Neural progenitor cell (in vitro differentiated cells): ENCODE results near the gene GPATCH11. TPM values are rescaled to one million over a fixed set of nuclear protein-coding genes. Genes with fewer than 3 reads are reported as not detected.

Source experiments
- DNase-seq: peaks from one replicate; pipeline ENCODE4 v3.0.0-alpha.2; 2016; ENCODE audit warnings: low spot score
- H2AFZ ChIP-seq: fragments of 200-600 bp; sonication (generic); replicated peaks from 2 replicates; pipeline ENCODE4 v1.6.1; 2016; ENCODE audit warnings: antibody characterized with exemption
- H3F3A ChIP-seq: fragments of 200-600 bp; sonication (generic); 2 replicates; pipeline ENCODE4 v1.6.1; 2016; ENCODE audit warnings: antibody characterized with exemption, low read depth
- H3K27ac ChIP-seq: fragments of 200-600 bp; sonication (generic); 2 replicates; pipeline ENCODE4 v1.5.1; 2016; ENCODE audit warnings: mild to moderate bottlenecking
- H3K27me3 ChIP-seq: fragments of 200-600 bp; sonication (generic); 2 replicates; pipeline ENCODE4 v1.6.1; 2016; ENCODE audit warnings: mild to moderate bottlenecking, moderate library complexity
- H3K36me3 ChIP-seq: fragments of 200-600 bp; sonication (generic); 2 replicates; pipeline ENCODE4 v1.5.1; 2016
- H3K4me1 ChIP-seq: fragments of 200-600 bp; sonication (generic); 2 replicates; pipeline ENCODE4 v1.6.1; 2016; ENCODE audit warnings: mixed run types
- H3K4me2 ChIP-seq: fragments of 200-600 bp; sonication (generic); 2 replicates; pipeline ENCODE4 v1.6.1; 2016
- H3K4me3 ChIP-seq: fragments of 200-600 bp; sonication (generic); 2 replicates; pipeline ENCODE4 v1.5.1; 2016
- H3K79me2 ChIP-seq: fragments of 200-600 bp; sonication (generic); 2 replicates; pipeline ENCODE4 v1.6.1; 2016; ENCODE audit warnings: low read depth
- H3K9ac ChIP-seq: fragments of 200-600 bp; sonication (generic); 2 replicates; pipeline ENCODE4 v1.6.1; 2016
- H3K9me3 ChIP-seq: fragments of 200-600 bp; sonication (generic); 2 replicates; pipeline ENCODE4 v1.5.1; 2016; ENCODE audit warnings: low read depth
- H4K20me1 ChIP-seq: fragments of 200-600 bp; sonication (generic); 2 replicates; pipeline ENCODE4 v1.6.1; 2016; ENCODE audit warnings: low read depth
- H3K27ac Mint-ChIP-seq: 3 replicates; pipeline ENCODE4 v1.8.0; 2021; ENCODE audit warnings: mixed read lengths
- H3K27me3 Mint-ChIP-seq: 2 replicates; pipeline ENCODE4 v1.8.0; 2022; ENCODE audit warnings: low read depth, mild to moderate bottlenecking, inconsistent platforms, moderate library complexity, mixed read lengths; ENCODE audit not compliant: insufficient read depth
- H3K36me3 Mint-ChIP-seq: 3 replicates; pipeline ENCODE4 v1.8.0; 2021; ENCODE audit warnings: mixed read lengths
- H3K4me1 Mint-ChIP-seq: 3 replicates; pipeline ENCODE4 v1.8.0; 2021; ENCODE audit warnings: mixed read lengths
- H3K4me3 Mint-ChIP-seq: 3 replicates; pipeline ENCODE4 v1.8.0; 2021; ENCODE audit warnings: mild to moderate bottlenecking, moderate library complexity, mixed read lengths
- H3K9me3 Mint-ChIP-seq: 3 replicates; pipeline ENCODE4 v1.8.0; 2020; ENCODE audit warnings: mixed read lengths
- CTCF ChIP-seq: fragments of 200-600 bp; sonication (generic); IDR thresholded peaks from 2 replicates; pipeline ENCODE4 v1.5.1; 2017; ENCODE audit warnings: antibody characterized with exemption, mild to moderate bottlenecking
- EZH2 ChIP-seq: fragments of 200-600 bp; sonication (generic); IDR thresholded peaks from 2 replicates; pipeline ENCODE4 v1.6.1; 2017; ENCODE audit warnings: antibody characterized with exemption, mild to moderate bottlenecking, moderate library complexity
- EZH2phosphoT487 ChIP-seq: fragments of 200-600 bp; sonication (generic); IDR thresholded peaks from 2 replicates; pipeline ENCODE4 v1.6.1; 2017; ENCODE audit warnings: antibody characterized with exemption
- total RNA-seq: library from RNA; depleted of rRNA; stranded (reverse); fragments of >200 nt; gene quantifications from 2 replicates; pipeline ENCODE4 v1.2.3, GENCODE V29; 2015; ENCODE audit warnings: low replicate concordance

The GPATCH11 gene
- total RNA-seq, 1 donor from 2014 or later: 9.9 TPM

DNA sequence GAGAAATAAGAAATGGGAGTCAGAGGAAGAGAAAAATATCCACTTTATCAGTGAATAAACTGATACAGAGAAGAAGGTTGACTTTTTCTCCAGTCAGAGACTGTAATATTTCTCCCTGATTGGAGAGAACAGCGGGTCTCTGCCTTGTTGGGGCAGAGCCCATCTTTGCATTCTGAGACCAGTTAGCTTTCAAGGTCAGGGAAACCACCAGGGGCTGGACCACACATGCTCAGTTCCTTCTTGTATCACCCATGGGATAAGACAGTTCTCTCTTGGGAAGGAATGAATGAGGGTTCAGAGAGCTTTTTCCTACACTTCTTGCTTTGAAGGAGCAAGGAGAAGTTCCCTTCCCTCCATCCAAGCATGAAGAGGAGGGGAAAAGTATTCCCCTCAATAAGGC is 12.2 kb downstream of the GPATCH11 start:
- Histone ChIP-seq H2AFZ (no peak overlapping the region), H3K9ac (no peak overlapping the region), H3F3A (no peaks in the 10 kb centered on the region), H3K79me2 (no peaks in the 10 kb centered on the region), H3K4me1 (no peaks in the 10 kb centered on the region), H3K4me2 (no peak overlapping the region), H4K20me1 (no peaks in the 10 kb centered on the region), H3K27me3 (no peaks in the 10 kb centered on the region), H3K4me3 (no peak overlapping the region), H3K27ac (no peak overlapping the region), H3K36me3 (peaks cover 11% of the 10 kb centered on the region), H3K9me3 (no peaks in the 10 kb centered on the region)
- no peak overlapping the region for H3K27ac Mint-ChIP-seq
- no peak overlapping the region for H3K4me3 Mint-ChIP-seq
- no peaks in the 10 kb centered on the region for H3K27me3 Mint-ChIP-seq
- no peak for DNase-seq
- no peak for TF ChIP-seq EZH2phosphoT487
- no peak for TF ChIP-seq EZH2
- no peak for TF ChIP-seq CTCF
- H3K4me1 Mint-ChIP-seq: no peaks in the 10 kb centered on the region
- H3K9me3 Mint-ChIP-seq: no peaks in the 10 kb centered on the region
- peaks cover 4% of the 10 kb centered on the region for H3K36me3 Mint-ChIP-seq

GRCh38 chr2:37098416-37099118 is 14.2 kb downstream of the GPATCH11 start:
- DNase-seq: no peak
- Histone ChIP-seq H3K4me3 (no peak overlapping the region), H2AFZ (no peak overlapping the region), H3K9ac (no peak overlapping the region), H3K27me3 (no peaks in the 10 kb centered on the region), H3K36me3 (peaks cover 7% of the 10 kb centered on the region), H3F3A (peaks cover 5% of the 10 kb centered on the region), H3K79me2 (no peaks in the 10 kb centered on the region), H4K20me1 (no peaks in the 10 kb centered on the region), H3K4me1 (no peaks in the 10 kb centered on the region), H3K4me2 (no peak overlapping the region), H3K27ac (no peak overlapping the region), H3K9me3 (no peaks in the 10 kb centered on the region)
- H3K4me1 Mint-ChIP-seq: no peaks in the 10 kb centered on the region
- no peak for TF ChIP-seq EZH2phosphoT487
- no peak for TF ChIP-seq CTCF
- no peak for TF ChIP-seq EZH2
- H3K36me3 Mint-ChIP-seq: peaks cover 4% of the 10 kb centered on the region
- H3K4me3 Mint-ChIP-seq: no peak overlapping the region
- no peaks in the 10 kb centered on the region for H3K9me3 Mint-ChIP-seq
- no peak overlapping the region for H3K27ac Mint-ChIP-seq
- H3K27me3 Mint-ChIP-seq: no peaks in the 10 kb centered on the region

DNA sequence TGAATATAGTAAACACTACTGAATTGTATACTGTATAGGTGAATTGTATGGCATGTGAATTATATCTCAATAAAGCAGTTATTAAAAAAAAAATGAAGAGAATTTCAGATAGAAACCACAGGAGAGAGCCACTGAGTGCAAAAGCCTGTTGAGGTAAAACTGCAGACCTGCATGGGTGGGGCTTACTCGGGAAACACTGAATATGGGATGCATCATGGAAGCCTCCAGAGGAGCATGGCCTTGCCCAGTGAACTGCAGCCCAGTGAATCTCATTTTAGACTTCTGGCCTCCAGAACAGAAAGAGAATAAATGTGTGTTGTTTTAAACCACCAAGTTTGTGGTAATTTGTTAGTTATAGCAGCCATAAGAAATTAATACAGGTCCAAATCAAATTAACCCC is 15.7 kb downstream of the GPATCH11 start:
- Histone ChIP-seq H2AFZ (no peak overlapping the region), H3F3A (peaks cover 5% of the 10 kb centered on the region), H3K4me2 (no peak overlapping the region), H4K20me1 (no peaks in the 10 kb centered on the region), H3K4me3 (no peak overlapping the region), H3K27me3 (no peaks in the 10 kb centered on the region), H3K4me1 (no peaks in the 10 kb centered on the region), H3K9me3 (no peaks in the 10 kb centered on the region), H3K79me2 (no peaks in the 10 kb centered on the region), H3K36me3 (no peaks in the 10 kb centered on the region), H3K27ac (no peak overlapping the region), H3K9ac (no peak overlapping the region)
- Mint-ChIP-seq H3K4me3 (no peak overlapping the region), H3K27ac (no peak overlapping the region), H3K9me3 (no peaks in the 10 kb centered on the region), H3K36me3 (peaks cover 4% of the 10 kb centered on the region), H3K27me3 (no peaks in the 10 kb centered on the region), H3K4me1 (no peaks in the 10 kb centered on the region)
- TF ChIP-seq EZH2 (no peak), EZH2phosphoT487 (no peak), CTCF (no peak)
- no peak for DNase-seq
